Memory B cell (primary cell): ENCODE data around the gene BACH2.
"Not testable (repeated sequence)": the region's sequence is repeated elsewhere in the genome, so short reads cannot be mapped to it uniquely, and the experiment has no call there.

Source experiments
- ATAC-seq: fragments of 150-1000 bp; cut with Tn5 transposase; 2 replicates; pipeline ENCODE4 v1.10.0; 2021; ENCODE audit warnings: low read depth, mild to moderate bottlenecking, moderate library complexity
- DNase-seq, 2 donors: peaks; one replicate each; pipeline ENCODE4 v3.0.0; 2022; ENCODE audit warnings: low spot score in 2 of 2
- H3K27ac Mint-ChIP-seq: one replicate; pipeline ENCODE4 v1.8.0; 2022; ENCODE audit warnings: mild to moderate bottlenecking, moderate library complexity, mixed read lengths
- H3K27me3 Mint-ChIP-seq: one replicate; pipeline ENCODE4 v1.8.0; 2022; ENCODE audit warnings: mixed read lengths
- H3K36me3 Mint-ChIP-seq: one replicate; pipeline ENCODE4 v1.8.0; 2022; ENCODE audit warnings: mild to moderate bottlenecking, mixed read lengths
- H3K4me1 Mint-ChIP-seq: one replicate; pipeline ENCODE4 v1.8.0; 2022; ENCODE audit warnings: mixed read lengths
- H3K4me3 Mint-ChIP-seq: one replicate; pipeline ENCODE4 v1.8.0; 2022; ENCODE audit warnings: mild to moderate bottlenecking, moderate library complexity, mixed read lengths
- H3K9me3 Mint-ChIP-seq: one replicate; pipeline ENCODE4 v1.8.0; 2022; ENCODE audit warnings: mixed read lengths

BACH2 gene

DNA sequence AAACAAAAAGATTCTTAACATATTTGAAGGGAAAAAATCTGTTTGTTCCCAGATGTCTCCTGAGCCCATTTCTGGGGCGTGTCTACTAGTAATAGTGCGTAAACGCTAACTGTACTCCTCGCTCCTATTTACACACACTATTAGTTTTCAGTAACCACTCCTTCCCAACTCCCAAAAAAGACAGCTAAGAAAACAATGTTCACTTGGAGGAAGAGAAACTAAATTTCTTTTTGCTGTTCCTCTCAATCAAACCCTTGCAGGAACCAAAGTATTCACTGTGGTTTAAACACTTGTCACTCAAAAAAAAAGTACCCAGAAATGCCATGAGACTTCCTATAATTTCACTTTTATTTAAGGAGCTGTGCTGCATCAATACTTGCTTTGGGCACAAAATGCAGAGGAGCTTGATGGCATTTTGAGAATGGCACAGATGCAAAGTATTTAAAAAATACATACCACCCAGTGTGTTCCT, 118.2 kb downstream of the BACH2 start:
- H3K27me3 Mint-ChIP-seq, result no peaks in the 10 kb centered on the region
- DNase-seq (no peak), ATAC-seq (peak; percentile 20)
- H3K4me1 Mint-ChIP-seq, result peaks cover 48% of the 10 kb centered on the region
- H3K9me3 Mint-ChIP-seq, result peaks cover 1% of the 10 kb centered on the region
- H3K36me3 Mint-ChIP-seq, result peaks cover 9% of the 10 kb centered on the region
- H3K27ac Mint-ChIP-seq, result peak overlapping the region; percentile 94
- peak overlapping the region; percentile 77 for H3K4me3 Mint-ChIP-seq

DNA sequence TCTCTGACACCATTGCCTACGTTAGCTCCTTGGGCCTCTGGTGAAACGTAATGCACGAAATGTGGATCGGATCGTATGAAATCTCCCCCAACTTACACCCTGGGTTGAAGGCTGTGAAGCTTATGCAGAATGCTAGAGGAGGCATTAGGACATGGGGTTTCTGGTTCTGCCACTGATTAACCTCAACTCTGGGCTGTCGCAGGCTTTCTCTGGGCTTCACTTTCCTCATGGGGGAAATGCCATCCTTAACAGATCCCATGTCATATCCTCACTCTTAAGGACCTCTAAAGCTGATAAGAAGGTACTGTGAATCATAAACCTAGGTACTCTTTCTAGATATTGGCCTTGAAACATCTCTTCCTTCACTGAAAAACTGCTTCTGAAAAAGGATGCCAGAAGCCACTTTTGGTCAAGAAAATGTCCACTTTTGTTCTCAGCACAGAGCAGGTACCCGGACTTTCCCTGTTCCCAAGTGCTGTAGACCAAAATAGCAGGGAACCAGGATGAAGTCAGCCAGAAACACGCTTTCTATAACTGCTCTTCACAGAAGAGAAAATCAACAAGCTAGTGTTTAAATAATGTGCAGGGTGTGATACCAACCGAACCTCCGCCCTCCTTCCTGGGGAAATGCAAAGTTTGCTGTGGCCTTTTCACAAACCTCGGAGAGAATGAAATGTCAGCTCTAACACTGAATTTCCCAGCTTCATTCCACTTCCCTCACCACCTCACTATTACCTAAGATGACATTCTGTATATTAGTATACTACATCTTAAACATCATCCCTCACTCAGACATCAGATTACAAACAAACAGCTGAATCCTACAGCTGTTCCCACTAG, 118.9 kb downstream of the BACH2 start:
- DNase-seq (no peak), ATAC-seq (peak; percentile 35)
- Mint-ChIP-seq H3K27ac (peak overlapping the region; percentile 94), H3K9me3 (peaks cover 1% of the 10 kb centered on the region), H3K36me3 (peaks cover 10% of the 10 kb centered on the region), H3K4me3 (peak overlapping the region; percentile 77), H3K4me1 (peaks cover 51% of the 10 kb centered on the region), H3K27me3 (no peaks in the 10 kb centered on the region)

DNA sequence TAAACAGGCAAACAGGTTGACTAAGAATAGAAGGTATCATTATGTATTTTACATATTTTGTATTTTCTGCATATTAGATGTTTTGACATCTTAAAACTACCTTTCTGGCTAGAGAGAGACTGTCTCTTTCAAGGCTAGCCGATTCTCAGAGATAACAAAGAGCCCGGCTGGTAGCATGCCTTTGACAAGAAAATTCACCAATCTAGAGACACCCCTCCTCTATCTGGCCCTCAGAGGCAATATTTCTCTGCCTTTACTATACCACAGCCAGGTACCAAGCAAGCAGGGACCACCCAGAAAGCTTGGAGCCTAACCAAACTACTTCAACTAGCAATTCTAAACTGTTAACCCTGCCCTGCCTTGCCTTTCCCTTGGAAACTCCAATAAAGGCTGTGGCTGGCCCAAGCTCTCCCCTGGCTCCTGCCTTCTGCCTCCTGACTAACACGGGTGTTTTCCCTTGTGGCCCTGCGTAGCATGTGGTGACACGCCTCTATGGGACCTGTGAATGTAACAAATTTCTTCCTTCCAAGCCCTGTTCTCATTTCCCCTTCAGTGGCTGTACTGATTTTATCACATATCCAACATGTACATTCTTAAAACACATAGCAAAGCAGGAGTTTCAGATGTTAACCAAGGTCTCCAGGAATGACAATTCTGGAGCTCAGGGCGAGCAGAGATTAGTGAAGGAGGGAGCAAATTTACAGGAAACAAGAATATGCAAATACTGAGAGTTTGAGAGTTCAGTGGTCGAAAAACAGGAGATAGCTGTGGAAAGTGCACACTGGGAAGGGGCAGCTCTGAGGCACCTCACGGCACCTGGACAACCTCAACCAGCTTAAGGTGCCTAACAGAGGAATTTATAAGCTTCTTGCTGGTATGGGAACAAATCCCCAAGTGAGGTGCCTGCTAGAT, 120.8 kb downstream of the BACH2 start:
- Mint-ChIP-seq H3K9me3 (peaks cover 1% of the 10 kb centered on the region), H3K27me3 (no peaks in the 10 kb centered on the region), H3K27ac (peak overlapping the region; percentile 94), H3K4me1 (peaks cover 46% of the 10 kb centered on the region), H3K36me3 (peaks cover 5% of the 10 kb centered on the region), H3K4me3 (peak overlapping the region; percentile 59)
- ATAC-seq (peak; percentile 89), DNase-seq (peak in 1 of 2 donors; percentile 53)

DNA sequence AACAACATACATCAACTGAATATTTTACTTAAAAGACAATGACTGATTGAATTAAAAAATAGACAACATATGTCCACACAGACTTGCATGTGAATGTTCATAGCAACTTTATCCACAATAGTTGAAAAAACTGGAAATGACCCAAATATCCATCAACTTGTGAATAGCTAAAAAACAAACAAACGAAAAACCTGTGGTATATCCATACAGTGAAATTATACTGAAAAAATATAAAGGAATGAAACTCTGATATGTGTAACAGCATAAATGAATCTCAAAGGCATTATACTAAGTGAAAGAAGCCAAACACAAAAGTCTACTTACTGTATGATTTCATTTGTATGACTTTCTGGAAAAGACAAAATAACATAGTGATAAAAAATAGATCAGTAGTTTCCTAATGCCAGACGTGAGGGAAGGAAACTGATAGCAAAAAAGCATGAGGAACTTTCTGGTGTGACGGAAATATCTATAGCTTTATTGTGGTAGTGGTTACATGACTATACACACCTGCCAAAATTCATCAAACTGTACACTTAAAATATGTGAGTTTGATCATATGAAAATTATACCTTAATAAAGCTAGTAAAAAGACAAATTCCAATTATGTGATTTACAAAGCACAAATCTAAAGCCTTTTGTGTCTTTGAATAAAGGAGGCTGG, 123.2 kb downstream of the BACH2 start:
- H3K27ac Mint-ChIP-seq, result peak overlapping the region; percentile 70
- peaks cover 44% of the 10 kb centered on the region for H3K4me1 Mint-ChIP-seq
- peaks cover 6% of the 10 kb centered on the region for H3K36me3 Mint-ChIP-seq
- DNase-seq, result no peak
- ATAC-seq, result peak; percentile 19
- no peaks in the 10 kb centered on the region for H3K27me3 Mint-ChIP-seq
- H3K9me3 Mint-ChIP-seq, result no peaks in the 10 kb centered on the region
- H3K4me3 Mint-ChIP-seq, result no peak overlapping the region

DNA sequence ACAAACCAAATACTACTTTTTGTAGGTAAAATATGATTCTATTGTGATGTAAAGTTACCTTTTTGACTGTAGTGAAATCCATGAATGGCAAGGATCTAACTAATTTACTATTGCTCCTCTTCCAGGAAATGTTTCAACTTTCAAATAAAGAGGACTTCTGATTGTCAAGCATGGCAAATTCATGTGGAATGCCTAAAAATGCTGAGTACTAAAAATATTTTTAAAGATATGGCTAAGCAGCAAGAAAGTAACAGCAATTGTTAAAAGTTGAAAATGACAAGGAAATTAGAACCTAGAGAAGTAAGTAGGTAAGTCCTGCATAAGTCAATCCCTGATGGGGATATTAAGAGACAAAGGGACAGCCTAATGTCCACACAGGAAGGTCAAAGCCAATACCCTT, 126.0 kb downstream of the BACH2 start:
- DNase-seq, result no peak
- H3K27ac Mint-ChIP-seq, result no peak overlapping the region
- H3K9me3 Mint-ChIP-seq, result no peaks in the 10 kb centered on the region
- no peak overlapping the region for H3K4me3 Mint-ChIP-seq
- peaks cover 6% of the 10 kb centered on the region for H3K36me3 Mint-ChIP-seq
- ATAC-seq, result no peak
- no peaks in the 10 kb centered on the region for H3K27me3 Mint-ChIP-seq
- H3K4me1 Mint-ChIP-seq, result peaks cover 17% of the 10 kb centered on the region

DNA sequence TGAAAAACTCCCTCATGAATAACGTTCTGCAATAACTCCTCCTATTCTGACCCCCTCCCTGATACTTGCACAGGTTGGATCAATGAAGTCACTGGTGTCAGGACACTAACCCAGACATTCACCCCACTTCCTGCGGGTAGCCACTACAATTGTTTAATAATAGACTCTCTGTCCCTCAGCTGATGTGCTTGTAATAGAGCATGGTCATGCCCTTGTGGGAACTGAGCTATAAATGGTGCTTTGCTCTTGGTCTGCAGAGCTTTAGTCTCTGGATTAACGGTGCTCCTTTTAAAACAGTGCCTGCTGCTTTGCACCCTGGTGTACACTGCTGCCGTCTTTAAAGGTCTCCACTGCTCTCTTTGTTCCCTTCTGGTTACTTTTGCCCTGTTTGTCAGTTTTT, 127.3 kb downstream of the BACH2 start:
- ATAC-seq (peak; percentile 32), DNase-seq (no peak)
- peaks cover 17% of the 10 kb centered on the region for H3K4me1 Mint-ChIP-seq
- peaks cover 6% of the 10 kb centered on the region for H3K36me3 Mint-ChIP-seq
- peak overlapping the region; percentile 53 for H3K27ac Mint-ChIP-seq
- H3K9me3 Mint-ChIP-seq, result no peaks in the 10 kb centered on the region
- H3K4me3 Mint-ChIP-seq, result no peak overlapping the region
- no peaks in the 10 kb centered on the region for H3K27me3 Mint-ChIP-seq

DNA sequence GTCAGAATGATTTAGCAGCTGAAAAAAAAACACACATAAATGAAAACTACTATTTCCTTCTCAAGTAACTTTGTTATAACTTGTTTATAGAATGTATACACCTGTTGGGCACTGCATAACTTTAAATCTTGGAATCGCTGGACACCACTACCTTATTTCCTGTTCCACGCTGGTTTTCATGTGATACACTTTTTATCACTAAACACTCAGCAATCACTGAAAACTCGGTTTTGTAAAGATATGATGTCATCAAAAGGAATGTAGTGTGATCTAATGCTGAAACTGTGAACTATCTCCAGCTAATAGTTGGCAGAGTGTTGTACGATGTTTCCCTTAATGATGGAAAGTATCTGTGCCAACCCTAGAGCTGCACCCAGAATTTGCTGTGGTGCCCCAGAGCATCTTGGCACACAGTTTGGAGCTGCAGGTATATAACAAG, 127.9 kb downstream of the BACH2 start:
- Mint-ChIP-seq H3K4me3 (no peak overlapping the region), H3K27ac (no peak overlapping the region), H3K27me3 (no peaks in the 10 kb centered on the region), H3K36me3 (peaks cover 6% of the 10 kb centered on the region), H3K9me3 (no peaks in the 10 kb centered on the region), H3K4me1 (peaks cover 22% of the 10 kb centered on the region)
- DNase-seq (no peak), ATAC-seq (no peak)

DNA sequence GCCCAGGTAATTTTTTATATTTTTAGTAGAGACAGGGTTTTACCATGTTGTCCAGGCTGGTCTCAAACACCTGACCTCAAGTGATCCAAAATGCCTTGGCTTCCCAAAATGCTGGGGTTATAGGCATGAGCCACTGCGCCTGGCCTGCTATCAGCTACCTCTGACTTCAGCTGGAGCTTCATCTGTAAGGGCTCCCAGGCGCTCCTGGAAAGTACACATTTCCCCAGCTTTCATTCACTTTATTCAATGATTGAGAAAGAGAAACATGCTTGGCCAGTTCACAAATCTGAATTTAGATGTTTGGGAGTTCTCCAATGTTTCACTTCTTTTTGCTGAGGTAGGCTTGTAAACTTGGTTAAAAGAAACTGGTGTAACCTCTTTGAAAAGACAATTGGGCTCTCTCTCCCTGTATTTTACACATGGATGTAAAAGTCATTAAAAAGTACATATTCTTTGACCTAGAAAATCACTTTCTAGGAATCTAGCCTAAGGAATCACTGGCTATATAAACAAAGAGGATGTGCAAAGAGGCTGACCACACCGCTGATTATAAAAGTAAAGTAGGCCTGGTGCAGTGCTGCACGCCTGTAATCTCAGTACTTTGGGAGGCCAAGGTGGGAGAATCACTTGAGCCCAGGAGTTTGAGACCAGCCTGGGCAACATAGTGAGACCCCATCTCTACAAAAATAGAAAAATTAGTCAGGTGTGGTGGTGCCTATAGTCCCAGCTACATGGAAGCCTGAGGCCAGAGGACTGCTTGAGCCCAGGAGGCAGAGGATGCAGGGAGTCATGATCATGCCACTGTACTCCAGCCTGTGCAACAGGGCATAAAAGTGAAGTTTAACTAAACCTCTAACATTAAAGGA, 128.9 kb downstream of the BACH2 start:
- no peak overlapping the region for H3K27ac Mint-ChIP-seq
- ATAC-seq, result no peak
- H3K4me3 Mint-ChIP-seq, result no peak overlapping the region
- no peak for DNase-seq
- H3K4me1 Mint-ChIP-seq, result peaks cover 17% of the 10 kb centered on the region
- H3K27me3 Mint-ChIP-seq, result no peaks in the 10 kb centered on the region
- peaks cover 5% of the 10 kb centered on the region for H3K36me3 Mint-ChIP-seq
- H3K9me3 Mint-ChIP-seq, result no peaks in the 10 kb centered on the region

DNA sequence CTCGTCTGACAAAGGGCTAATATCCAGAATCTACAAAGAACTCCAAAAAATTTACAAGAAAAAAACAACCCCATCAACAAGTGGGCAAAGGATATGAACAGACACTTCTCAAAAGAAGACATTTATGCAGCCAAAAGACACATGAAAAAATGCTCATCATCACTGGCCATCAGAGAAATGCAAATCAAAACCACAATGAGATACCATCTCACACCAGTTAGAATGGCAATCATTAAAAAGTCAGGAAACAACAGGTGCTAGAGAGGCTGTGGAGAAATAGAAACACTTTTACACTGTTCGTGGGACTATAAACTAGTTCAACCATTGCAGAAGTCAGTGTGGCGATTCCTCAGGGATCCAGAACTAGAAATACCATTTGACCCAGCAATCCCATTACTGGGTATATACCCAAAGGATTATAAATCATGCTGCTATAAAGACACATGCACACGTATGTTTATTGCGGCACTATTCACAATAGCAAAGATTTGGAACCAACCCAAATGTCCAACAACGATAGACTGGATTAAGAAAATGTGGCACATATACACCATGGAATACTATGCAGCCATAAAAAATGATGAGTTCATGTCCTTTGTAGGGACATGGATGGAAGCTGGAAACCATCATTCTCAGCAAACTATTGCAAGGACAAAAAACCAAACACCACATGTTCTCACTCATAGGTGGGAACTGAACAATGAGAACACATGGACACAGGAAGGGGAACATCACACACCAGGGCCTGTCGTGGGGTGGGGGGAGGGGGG, 130.3 kb downstream of the BACH2 start:
- peaks cover 17% of the 10 kb centered on the region for H3K4me1 Mint-ChIP-seq
- not testable (repeated sequence) for DNase-seq, H3K36me3 Mint-ChIP-seq, H3K27ac Mint-ChIP-seq, ATAC-seq, H3K9me3 Mint-ChIP-seq, H3K27me3 Mint-ChIP-seq, H3K4me3 Mint-ChIP-seq

DNA sequence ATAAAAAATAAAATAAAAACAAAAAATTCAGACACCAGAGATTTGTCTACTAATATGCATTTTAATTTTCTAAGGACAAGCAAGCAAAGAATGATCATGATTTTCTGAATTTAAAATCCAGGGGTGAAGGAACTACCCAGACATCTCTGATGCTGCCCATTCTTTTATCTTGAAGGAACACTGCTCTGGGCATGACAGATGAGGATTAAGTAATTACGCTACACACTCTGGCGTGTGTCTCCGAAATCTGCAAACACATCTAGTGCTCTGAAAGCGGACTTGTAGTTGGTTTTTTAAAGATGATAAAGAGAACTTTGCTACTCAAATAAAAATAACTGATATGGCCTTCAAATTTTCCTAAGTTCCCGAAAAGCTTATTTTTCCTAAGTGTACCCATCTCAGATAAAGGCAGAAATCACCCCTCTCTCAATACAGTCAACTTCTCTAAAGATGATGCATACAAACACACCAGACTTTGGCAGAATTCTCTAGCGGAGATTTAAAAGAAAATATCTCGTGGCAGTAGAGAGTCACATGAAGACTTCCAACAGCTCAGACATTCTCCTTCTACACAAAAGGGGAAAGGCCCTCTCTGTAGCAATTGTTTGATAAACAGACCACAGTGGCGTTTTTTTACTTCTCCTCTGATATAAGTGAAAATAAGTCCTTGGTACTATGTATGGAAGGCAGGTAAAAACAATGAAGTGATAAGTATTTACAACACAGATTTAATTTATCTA, 133.8 kb downstream of the BACH2 start:
- Mint-ChIP-seq H3K9me3 (no peaks in the 10 kb centered on the region), H3K4me3 (no peak overlapping the region), H3K36me3 (peaks cover 4% of the 10 kb centered on the region), H3K4me1 (peaks cover 22% of the 10 kb centered on the region), H3K27ac (no peak overlapping the region), H3K27me3 (no peaks in the 10 kb centered on the region)
- no peak for ATAC-seq
- DNase-seq, result no peak

DNA sequence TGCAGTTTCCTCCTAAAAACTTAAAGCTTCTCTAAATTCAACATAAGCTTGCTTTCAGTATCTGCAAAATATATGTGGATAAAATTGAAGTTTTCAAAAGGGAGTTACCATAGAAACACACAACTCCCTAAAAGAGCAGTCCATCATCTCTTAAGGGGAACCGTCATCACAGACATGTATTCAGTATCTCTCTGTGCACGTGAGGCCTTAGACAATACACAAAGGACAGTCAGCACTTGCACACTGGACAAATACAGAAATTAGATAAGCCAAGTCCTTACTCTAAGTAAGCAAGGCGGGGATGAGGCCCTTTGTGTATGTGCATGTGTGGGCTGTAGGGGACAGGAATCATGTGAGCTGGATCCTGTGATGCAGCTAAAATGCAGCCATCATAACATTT, 136.6 kb downstream of the BACH2 start:
- no peak for DNase-seq
- ATAC-seq, result peak; percentile 41

DNA sequence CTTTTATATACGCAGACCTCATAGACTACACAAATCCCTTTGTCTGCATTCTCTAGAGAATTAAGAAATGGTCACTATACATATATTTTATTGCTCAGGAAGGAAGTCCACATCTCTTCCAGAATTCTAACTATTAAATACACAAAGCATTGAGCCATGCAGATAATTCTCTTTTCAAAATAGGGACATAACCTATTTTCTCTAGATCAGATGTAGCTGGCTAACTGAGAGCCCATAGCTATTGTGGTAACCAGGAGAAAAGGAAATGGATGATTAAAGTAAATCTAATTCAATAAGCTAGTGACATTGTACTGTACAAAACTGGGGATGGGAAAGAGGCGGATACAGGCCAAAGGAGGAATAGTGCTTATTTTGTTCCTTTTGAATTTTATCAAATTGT, 137.2 kb downstream of the BACH2 start:
- ATAC-seq (no peak), DNase-seq (no peak)
- H3K4me3 Mint-ChIP-seq, result no peak overlapping the region
- no peaks in the 10 kb centered on the region for H3K27me3 Mint-ChIP-seq
- H3K9me3 Mint-ChIP-seq, result no peaks in the 10 kb centered on the region
- peaks cover 13% of the 10 kb centered on the region for H3K36me3 Mint-ChIP-seq
- H3K4me1 Mint-ChIP-seq, result peaks cover 32% of the 10 kb centered on the region
- H3K27ac Mint-ChIP-seq, result no peak overlapping the region

More for the DNA sequence above, 136.6 kb downstream of the BACH2 start:
- Mint-ChIP-seq H3K4me1 (peaks cover 33% of the 10 kb centered on the region), H3K36me3 (peaks cover 11% of the 10 kb centered on the region), H3K27me3 (no peaks in the 10 kb centered on the region), H3K9me3 (no peaks in the 10 kb centered on the region), H3K4me3 (no peak overlapping the region), H3K27ac (no peak overlapping the region)
